ENCODE data around the gene GRPEL1.

Gene GRPEL1

DNA sequence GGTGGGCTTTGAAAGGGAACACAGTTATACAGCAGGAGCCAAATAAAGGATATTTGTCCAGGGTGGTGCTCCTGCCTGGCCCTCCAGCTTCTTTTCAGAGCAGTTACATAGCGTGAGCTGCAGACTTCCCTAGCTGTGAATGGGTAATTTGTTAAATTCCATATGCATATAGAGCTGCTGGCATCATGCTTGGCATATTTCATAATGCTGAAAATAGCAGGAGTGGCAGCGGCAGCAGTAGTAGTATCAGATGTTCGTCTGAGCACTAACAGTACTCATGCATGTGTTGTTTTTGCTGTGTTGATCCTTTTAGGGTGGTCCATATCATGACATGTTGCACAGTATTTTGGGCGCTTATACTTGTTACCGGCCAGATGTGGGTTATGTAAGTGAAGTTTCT lies 58.3 kb downstream of the GRPEL1 start:
- no peak overlapping the region for H3K27ac ChIP-seq (ENCODE audit: extremely low read depth, low read depth, low read length)
- POLR2A ChIA-PET, result no interaction called here
- no peak overlapping the region for H3K4me3 ChIP-seq (ENCODE audit: low read depth, low read length)
- H3K4me1 ChIP-seq (ENCODE audit: control insufficient read depth, insufficient read depth, low read length), result no peaks in the 10 kb centered on the region
- no peaks in the 10 kb centered on the region for H3K9me3 ChIP-seq (ENCODE audit: control insufficient read depth, insufficient read depth, low read depth, low read length)
- peaks cover 0 to 80% of the 10 kb centered on the region in 2 experiments; a peak in 2 of 3 replicates for H3K36me3 ChIP-seq (ENCODE audit: control insufficient read depth in 2 of 2, insufficient read depth in 1 of 2, low read length in 2 of 2)
- TF ChIP-seq, protein P1, sequence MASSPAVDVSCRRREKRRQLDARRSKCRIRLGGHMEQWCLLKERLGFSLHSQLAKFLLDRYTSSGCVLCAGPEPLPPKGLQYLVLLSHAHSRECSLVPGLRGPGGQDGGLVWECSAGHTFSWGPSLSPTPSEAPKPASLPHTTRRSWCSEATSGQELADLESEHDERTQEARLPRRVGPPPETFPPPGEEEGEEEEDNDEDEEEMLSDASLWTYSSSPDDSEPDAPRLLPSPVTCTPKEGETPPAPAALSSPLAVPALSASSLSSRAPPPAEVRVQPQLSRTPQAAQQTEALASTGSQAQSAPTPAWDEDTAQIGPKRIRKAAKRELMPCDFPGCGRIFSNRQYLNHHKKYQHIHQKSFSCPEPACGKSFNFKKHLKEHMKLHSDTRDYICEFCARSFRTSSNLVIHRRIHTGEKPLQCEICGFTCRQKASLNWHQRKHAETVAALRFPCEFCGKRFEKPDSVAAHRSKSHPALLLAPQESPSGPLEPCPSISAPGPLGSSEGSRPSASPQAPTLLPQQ (tag by site-specific recombination; IDR thresholded peaks at IDR 0.05), result no peak
- TF ChIP-seq ZSCAN23 (tag by site-specific recombination; IDR thresholded peaks at IDR 0.05), result no peak
- no peak for TF ChIP-seq ZNF580 (tag by site-specific recombination; IDR thresholded peaks at IDR 0.05)
- TF ChIP-seq ZNF37A (tag by site-specific recombination; IDR thresholded peaks at IDR 0.05), result no peak
- no peak for TF ChIP-seq ZNF560 (tag by site-specific recombination; IDR thresholded peaks at IDR 0.05; ENCODE audit: borderline replicate concordance)
- TF ChIP-seq ZNF629 (tag by site-specific recombination; IDR thresholded peaks at IDR 0.05), result no peak
- no peak for TF ChIP-seq IKZF3 (tag by site-specific recombination; IDR thresholded peaks at IDR 0.05)
- TF ChIP-seq ZNF202 (tag by site-specific recombination; IDR thresholded peaks at IDR 0.05; ENCODE audit: borderline replicate concordance), result no peak
- no peak for TF ChIP-seq ZNF391 (tag by site-specific recombination; IDR thresholded peaks at IDR 0.05; ENCODE audit: borderline replicate concordance, low read depth)
- no peak for TF ChIP-seq ZNF324 (tag by site-specific recombination; IDR thresholded peaks at IDR 0.05)
- TF ChIP-seq ZNF677 (tag by site-specific recombination; IDR thresholded peaks at IDR 0.05), result no peak
- TF ChIP-seq, protein P2, sequence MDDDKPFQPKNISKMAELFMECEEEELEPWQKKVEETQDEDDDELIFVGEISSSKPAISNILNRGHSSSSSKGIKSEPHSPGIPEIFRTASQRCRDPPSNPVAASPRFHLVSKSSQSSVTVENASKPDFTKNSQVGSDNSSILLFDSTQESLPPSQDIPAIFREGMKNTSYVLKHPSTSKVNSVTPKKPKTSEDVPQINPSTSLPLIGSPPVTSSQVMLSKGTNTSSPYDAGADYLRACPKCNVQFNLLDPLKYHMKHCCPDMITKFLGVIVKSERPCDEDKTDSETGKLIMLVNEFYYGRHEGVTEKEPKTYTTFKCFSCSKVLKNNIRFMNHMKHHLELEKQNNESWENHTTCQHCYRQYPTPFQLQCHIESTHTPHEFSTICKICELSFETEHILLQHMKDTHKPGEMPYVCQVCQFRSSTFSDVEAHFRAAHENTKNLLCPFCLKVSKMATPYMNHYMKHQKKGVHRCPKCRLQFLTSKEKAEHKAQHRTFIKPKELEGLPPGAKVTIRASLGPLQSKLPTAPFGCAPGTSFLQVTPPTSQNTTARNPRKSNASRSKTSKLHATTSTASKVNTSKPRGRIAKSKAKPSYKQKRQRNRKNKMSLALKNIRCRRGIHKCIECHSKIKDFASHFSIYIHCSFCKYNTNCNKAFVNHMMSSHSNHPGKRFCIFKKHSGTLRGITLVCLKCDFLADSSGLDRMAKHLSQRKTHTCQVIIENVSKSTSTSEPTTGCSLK (tag by site-specific recombination; IDR thresholded peaks at IDR 0.05), result no peak
- TF ChIP-seq SALL2 (tag by site-specific recombination; IDR thresholded peaks at IDR 0.05; ENCODE audit: borderline replicate concordance), result no peak
- CTCF ChIA-PET, result no interaction called here

Data from HEK293 (cell line).